ENCODE measurements around the gene DHRSX. TPM values are rescaled to one million over a fixed set of nuclear protein-coding genes. Genes with fewer than 3 reads are reported as not detected.

Gene DHRSX
- total RNA-seq, 1 donor from 2014 or later = 34.2 TPM

DNA sequence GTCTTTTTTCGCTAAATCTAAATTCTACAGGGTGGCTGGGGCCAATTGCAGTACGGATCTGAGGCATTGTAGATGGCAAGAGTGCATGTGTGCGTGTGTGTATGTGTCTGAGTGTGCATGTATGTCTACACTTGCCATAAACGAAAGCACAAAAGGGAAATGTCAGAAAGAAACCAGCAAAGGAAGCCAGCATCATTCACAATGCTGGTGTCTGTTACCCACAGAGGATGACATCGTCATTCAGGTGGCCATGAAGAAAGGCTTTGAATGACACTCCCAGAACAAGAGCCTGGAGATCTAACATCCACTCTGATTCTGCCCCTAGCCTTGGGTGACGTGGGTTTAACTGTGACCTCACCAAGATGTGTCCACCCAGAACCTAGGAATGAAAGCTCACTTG, 124.6 kb downstream of the DHRSX start:
- TF ChIP-seq, protein P1, sequence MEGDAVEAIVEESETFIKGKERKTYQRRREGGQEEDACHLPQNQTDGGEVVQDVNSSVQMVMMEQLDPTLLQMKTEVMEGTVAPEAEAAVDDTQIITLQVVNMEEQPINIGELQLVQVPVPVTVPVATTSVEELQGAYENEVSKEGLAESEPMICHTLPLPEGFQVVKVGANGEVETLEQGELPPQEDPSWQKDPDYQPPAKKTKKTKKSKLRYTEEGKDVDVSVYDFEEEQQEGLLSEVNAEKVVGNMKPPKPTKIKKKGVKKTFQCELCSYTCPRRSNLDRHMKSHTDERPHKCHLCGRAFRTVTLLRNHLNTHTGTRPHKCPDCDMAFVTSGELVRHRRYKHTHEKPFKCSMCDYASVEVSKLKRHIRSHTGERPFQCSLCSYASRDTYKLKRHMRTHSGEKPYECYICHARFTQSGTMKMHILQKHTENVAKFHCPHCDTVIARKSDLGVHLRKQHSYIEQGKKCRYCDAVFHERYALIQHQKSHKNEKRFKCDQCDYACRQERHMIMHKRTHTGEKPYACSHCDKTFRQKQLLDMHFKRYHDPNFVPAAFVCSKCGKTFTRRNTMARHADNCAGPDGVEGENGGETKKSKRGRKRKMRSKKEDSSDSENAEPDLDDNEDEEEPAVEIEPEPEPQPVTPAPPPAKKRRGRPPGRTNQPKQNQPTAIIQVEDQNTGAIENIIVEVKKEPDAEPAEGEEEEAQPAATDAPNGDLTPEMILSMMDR (conservative IDR thresholded peaks at IDR 0.05) = no peak
- H3K4me1 Mint-ChIP-seq (ENCODE audit: unreplicated experiment) = no peaks in the 10 kb centered on the region
- H3K9me3 Mint-ChIP-seq = peaks cover 14% of the 10 kb centered on the region
- H3K27me3 Mint-ChIP-seq = no peaks in the 10 kb centered on the region
- H3K4me3 Mint-ChIP-seq = no peak overlapping the region
- H3K27ac Mint-ChIP-seq = no peak overlapping the region
- no peak for DNase-seq (ENCODE audit: extremely low spot score, unreplicated experiment)
- H3K36me3 Mint-ChIP-seq = peaks cover 36% of the 10 kb centered on the region

DNA sequence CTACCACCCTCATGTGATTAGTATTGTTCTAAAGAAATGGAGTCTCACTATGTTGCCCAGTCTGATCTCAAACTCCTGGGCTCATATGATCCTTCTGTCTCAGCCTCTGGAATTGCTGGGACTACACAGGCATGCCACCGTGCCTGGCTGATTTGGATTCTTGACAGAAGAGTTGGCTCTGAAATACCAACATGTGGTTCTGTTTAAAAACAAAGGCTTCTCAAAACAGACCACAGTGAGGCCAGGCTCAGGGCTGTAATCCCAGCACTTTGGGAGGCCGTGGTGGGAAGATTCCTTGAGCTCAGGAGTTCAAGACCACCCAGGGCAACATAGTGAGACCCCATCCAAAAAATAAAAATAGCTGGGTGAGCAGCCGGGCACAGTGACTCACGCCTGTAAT, 126.7 kb downstream of the DHRSX start:
- peaks cover 12% of the 10 kb centered on the region for H3K9me3 Mint-ChIP-seq
- TF ChIP-seq, protein P1 (conservative IDR thresholded peaks at IDR 0.05) = no peak

DNA sequence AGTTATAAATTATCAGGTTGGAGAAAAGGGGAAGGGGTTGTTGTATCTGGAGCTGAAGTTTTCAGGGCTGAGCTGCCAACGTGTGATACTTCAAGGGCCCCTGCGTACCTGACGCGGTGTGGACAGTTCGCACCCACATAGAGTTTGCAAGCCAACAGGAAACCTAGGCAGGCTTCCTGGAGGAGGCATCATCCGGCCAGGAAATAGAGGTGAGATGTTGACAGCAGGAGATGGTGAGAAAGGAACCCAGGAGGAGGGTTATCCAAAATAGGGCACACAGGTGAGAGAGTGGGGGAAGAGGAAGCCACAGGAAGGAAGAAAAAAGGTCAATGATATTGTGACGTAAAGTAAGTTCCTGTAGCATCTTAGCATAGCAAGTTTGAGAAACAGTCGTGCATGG, 127.2 kb downstream of the DHRSX start:
- no peaks in the 10 kb centered on the region for H3K4me1 Mint-ChIP-seq (ENCODE audit: unreplicated experiment)
- no peak overlapping the region for H3K4me3 Mint-ChIP-seq
- DNase-seq (ENCODE audit: extremely low spot score, unreplicated experiment) = no peak
- TF ChIP-seq, protein P1 (conservative IDR thresholded peaks at IDR 0.05) = no peak
- no peaks in the 10 kb centered on the region for H3K27me3 Mint-ChIP-seq
- H3K27ac Mint-ChIP-seq = no peak overlapping the region
- H3K36me3 Mint-ChIP-seq = peaks cover 26% of the 10 kb centered on the region
- H3K9me3 Mint-ChIP-seq = peaks cover 12% of the 10 kb centered on the region

More for the DNA sequence above, 126.7 kb downstream of the DHRSX start:
- Mint-ChIP-seq H3K36me3 (peaks cover 30% of the 10 kb centered on the region), H3K27ac (no peak overlapping the region), H3K4me3 (no peak overlapping the region), H3K4me1 (ENCODE audit: unreplicated experiment) (no peaks in the 10 kb centered on the region), H3K27me3 (no peaks in the 10 kb centered on the region)
- no peak for DNase-seq (ENCODE audit: extremely low spot score, unreplicated experiment)

DNA sequence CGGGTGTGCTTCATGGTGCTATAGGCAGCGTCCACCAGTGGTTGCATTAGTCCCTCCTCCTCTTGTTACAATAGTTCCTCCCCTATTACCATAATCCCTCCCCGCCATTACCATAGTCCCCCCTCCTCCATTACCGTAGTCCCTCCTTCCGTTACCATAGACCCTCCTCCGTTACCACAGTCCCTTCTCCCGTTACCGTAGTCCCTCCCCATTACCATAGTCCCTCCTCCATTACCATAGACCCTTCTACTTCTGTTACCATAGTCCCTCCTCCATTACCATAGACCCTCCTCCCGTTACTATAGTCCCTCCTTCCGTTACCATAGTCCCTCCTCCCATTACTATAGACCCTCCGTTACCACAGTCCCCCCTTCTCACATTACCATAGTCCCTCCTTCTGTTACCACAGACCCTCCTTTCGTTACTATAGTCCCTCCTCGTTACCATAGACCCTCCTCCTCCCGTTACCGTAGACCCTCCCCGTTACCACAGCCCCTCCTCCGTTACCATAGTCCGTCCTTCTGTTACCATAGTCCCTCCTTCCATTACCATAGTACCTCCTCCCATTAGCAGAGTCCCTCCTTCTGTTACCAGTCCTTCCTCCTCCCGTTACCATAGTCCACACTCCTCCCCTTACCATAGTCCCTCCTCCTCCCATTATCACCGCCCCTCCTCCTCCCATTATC, 129.6 kb downstream of the DHRSX start:
- Mint-ChIP-seq H3K36me3 (peaks cover 15% of the 10 kb centered on the region), H3K4me3 (no peak overlapping the region), H3K27me3 (no peaks in the 10 kb centered on the region), H3K9me3 (peaks cover 12% of the 10 kb centered on the region), H3K27ac (no peak overlapping the region), H3K4me1 (ENCODE audit: unreplicated experiment) (no peaks in the 10 kb centered on the region)
- TF ChIP-seq, protein P1 (conservative IDR thresholded peaks at IDR 0.05) = no peak
- no peak for DNase-seq (ENCODE audit: extremely low spot score, unreplicated experiment)

DNA sequence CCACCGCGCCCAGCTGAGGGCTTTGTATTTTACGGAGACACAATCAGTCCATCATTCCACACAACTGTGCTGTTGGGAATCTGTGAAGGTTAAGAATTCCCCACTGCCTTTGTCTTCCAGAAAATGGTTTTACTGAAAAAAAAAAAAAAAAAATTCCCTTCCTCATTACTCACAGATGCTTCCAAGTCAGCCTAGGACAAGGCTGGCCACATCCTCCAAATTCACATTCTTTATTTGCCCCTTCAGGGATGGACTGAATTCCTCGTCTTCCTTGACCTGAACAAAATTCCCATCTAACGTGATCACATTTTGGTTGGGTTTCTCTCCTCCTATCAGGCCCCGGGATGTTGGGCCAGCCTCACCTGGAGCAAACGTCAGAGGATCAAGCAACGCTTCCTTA, 130.3 kb downstream of the DHRSX start:
- Mint-ChIP-seq H3K4me3 (no peak overlapping the region), H3K36me3 (peaks cover 15% of the 10 kb centered on the region), H3K27me3 (no peaks in the 10 kb centered on the region), H3K4me1 (ENCODE audit: unreplicated experiment) (no peaks in the 10 kb centered on the region), H3K9me3 (peaks cover 12% of the 10 kb centered on the region), H3K27ac (no peak overlapping the region)
- no peak for DNase-seq (ENCODE audit: extremely low spot score, unreplicated experiment)
- TF ChIP-seq, protein P1 (conservative IDR thresholded peaks at IDR 0.05) = no peak
